BJ (cell line): ENCODE results near the gene NDUFV1. TPM values are rescaled to one million over a fixed set of nuclear protein-coding genes. Genes with fewer than 3 reads are reported as not detected.

Experiments
- CTCF ChIA-PET: fragments of 350-600 bp; formaldehyde crosslinking; extraction: SDS; loops from one replicate; lab custom pipeline; 2021; ENCODE audit warnings: antibody characterized with exemption, inconsistent platforms; lab: Yijun Ruan, JAX
- POLR2A ChIA-PET: fragments of 300-600 bp; sonication (Branson Sonifier 250); formaldehyde crosslinking; extraction: SDS; loops from one replicate; lab custom pipeline; 2021; ENCODE audit warnings: antibody characterized with exemption; lab: Charles Lee
- DNase-seq: peaks from one replicate; pipeline ENCODE4 v3.0.0-alpha.2; 2011; ENCODE audit warnings: low read depth
- H3K27me3 ChIP-seq: 2 replicates; pipeline ENCODE4 v1.6.0; 2011; ENCODE audit warnings: low read length; ENCODE audit not compliant: control insufficient read depth, insufficient read depth
- H3K36me3 ChIP-seq: 2 replicates; pipeline ENCODE4 v1.5.1; 2011; ENCODE audit warnings: low read length; ENCODE audit not compliant: control insufficient read depth, insufficient read depth
- H3K4me3 ChIP-seq: 2 replicates; pipeline ENCODE4 v1.5.1; 2011; ENCODE audit warnings: low read depth, mild to moderate bottlenecking, control low read depth, low read length
- CTCF ChIP-seq: IDR thresholded peaks from 2 replicates; pipeline ENCODE4 v1.5.1; 2011; ENCODE audit warnings: low read depth, mild to moderate bottlenecking, control low read depth, inconsistent platforms, low read length, moderate library complexity; ENCODE audit not compliant: insufficient read depth
- polyA plus RNA-seq: library from polyadenylated mRNA; depleted of rRNA; stranded (reverse); fragments of >200 nt; gene quantifications from 2 replicates; pipeline ENCODE4 v1.2.3, GENCODE V29; 2011

Gene NDUFV1
- polyA plus RNA-seq, 1 experiment, result 149 TPM

DNA sequence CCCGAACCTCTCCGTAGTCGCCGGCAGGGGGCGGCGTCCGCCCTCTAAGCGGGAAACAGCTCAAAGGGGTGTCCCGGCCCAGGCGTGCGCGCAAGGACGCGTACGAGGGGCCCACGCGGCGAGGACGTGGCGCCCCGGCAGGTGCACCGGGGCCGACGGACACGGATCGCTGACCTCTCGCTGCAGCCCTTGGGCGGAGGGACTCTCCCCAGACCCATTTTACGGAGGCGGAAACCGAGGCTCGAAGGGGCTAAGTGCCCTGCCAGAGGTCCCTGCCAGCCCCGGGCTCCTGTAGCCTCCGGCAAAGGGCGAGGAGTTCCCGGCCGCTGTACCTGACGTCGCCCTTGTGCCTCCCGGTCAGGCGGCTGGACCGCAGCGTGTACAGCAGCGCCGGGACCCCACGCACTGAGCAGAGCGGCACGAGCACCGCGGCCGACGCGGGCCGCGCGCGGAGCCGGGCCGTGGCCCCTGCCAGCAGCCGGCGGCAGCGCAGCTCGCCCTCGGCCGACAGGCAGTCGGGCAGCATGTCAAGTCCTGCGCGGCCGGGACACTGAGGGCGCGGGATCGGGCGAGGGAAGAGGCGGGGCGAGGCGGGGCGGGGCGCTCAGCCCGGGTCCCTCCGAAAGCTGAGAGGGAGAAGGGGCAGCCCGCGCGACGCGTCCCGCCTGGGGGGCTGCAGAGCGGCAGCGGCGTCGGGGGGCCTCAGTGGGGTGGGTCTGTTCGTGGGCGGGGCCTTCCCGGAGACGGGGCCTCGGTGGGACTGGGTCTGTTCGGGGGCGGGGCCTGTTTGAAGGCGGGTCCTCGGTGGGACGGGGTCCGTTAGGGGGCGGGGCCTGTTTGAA, 22.9 kb downstream of the NDUFV1 start, which contains the start of gene NUDT8:
Gene NUDT8 (minus strand): TSS at position 552 of the 842 bp plus-strand sequence. CDS start 26 bp downstream, at position 526.
- H3K4me3 ChIP-seq, result peak within 1 kb of the TSS; percentile 80
- DNase-seq, result no peak
- no peaks in the 10 kb centered on the region for H3K36me3 ChIP-seq
- CTCF ChIA-PET, result interaction anchor here (0.6 to 7.2 kb wide), 16 partner anchors 9 to 281 kb away, joined by 3 to 88 read pairs (median 3); partner anchors contain the start of genes ACY3 and TBX10
- peak; percentile 86 for TF ChIP-seq CTCF
- POLR2A ChIA-PET, result no interaction called here
- H3K27me3 ChIP-seq, result no peaks in the 10 kb centered on the region

- Histone ChIP-seq H3K36me3 (no peaks in the 10 kb centered on the region), H3K27me3 (no peaks in the 10 kb centered on the region), H3K4me3 (peak overlapping the region; percentile 80)
- ChIA-PET POLR2A (no interaction called here), CTCF (interaction anchor here (0.6 to 7.2 kb wide), 12 partner anchors 9 to 282 kb away, joined by 3 to 88 read pairs (median 6); partner anchors contain the start of genes ACY3 and TBX10)
- DNase-seq, result peak; percentile 81
- TF ChIP-seq CTCF, result peak; percentile 81
Observed at GRCh38 chr11:67630228-67630942, 23.6 kb downstream of the NDUFV1 start.

DNA sequence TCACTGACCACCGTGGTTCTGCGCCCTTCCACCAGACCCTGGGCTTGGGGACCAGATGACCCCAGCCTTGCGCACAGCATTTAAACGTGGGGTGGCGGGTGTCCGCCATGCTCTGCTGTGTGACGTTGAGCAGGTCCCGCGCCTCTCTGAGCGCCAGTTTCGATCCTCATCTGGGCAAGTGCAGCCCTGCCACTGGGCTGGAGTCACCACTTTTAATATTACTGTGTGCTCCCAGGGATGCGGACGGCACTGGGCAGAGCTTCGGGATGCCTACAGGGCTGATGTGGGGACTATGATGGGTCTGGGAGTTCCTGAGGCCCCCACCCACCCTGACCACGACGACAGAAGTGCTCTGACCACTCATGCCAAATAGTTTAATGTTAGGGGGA, 24.2 kb downstream of the NDUFV1 start:
- Histone ChIP-seq H3K27me3 (no peaks in the 10 kb centered on the region), H3K36me3 (no peaks in the 10 kb centered on the region), H3K4me3 (peak overlapping the region; percentile 80)
- CTCF ChIA-PET, result interaction anchor here (1.0 to 7.2 kb wide), 6 partner anchors 8 to 47 kb away, joined by 3 to 88 read pairs (median 28); partner anchors contain the start of genes ACY3 and TBX10
- DNase-seq, result no peak
- POLR2A ChIA-PET, result no interaction called here
- no peak for TF ChIP-seq CTCF

GRCh38 chr11:67631411-67631810, 24.7 kb downstream of the NDUFV1 start:
- H3K36me3 ChIP-seq, result no peaks in the 10 kb centered on the region
- CTCF ChIA-PET, result interaction anchor here (1.8 to 7.2 kb wide), 4 partner anchors 8 to 27 kb away, joined by 7 to 88 read pairs (median 56); partner anchors contain the start of genes ACY3 and TBX10
- H3K27me3 ChIP-seq, result no peaks in the 10 kb centered on the region
- POLR2A ChIA-PET, result no interaction called here
- TF ChIP-seq CTCF, result no peak
- DNase-seq, result no peak
- no peak overlapping the region for H3K4me3 ChIP-seq

- Histone ChIP-seq H3K27me3 (no peaks in the 10 kb centered on the region), H3K36me3 (no peaks in the 10 kb centered on the region), H3K4me3 (no peak overlapping the region)
- no peak for TF ChIP-seq CTCF
- DNase-seq, result no peak
- ChIA-PET CTCF (interaction anchor here (0.6 to 7.2 kb wide), 4 partner anchors 7 to 26 kb away, joined by 3 to 88 read pairs (median 56); partner anchors contain the start of gene ACY3), POLR2A (no interaction called here)
Observed at GRCh38 chr11:67631853-67632174, 25.1 kb downstream of the NDUFV1 start.
